Psoas muscle (tissue), 8 donors: ENCODE data around the gene MAP3K5. TPM values are rescaled to one million over a fixed set of nuclear protein-coding genes. Genes with fewer than 3 reads are reported as not detected.

Experiments
- ATAC-seq, 4 donors: fragments of 200-7000 bp; cut with Tn5 transposase; one replicate each; pipeline ENCODE4 v1.9.1; 2020; ENCODE audit warnings: moderate library complexity in 3 of 4, mild to moderate bottlenecking in 2 of 4
- DNase-seq, 2 donors: peaks; one replicate each; pipeline ENCODE4 v3.0.0-alpha.2; 2020
- H3K27ac ChIP-seq: fragments of 200-600 bp; one replicate; pipeline ENCODE4 v1.8.0; 2022
- H3K27me3 ChIP-seq, 3 donors: fragments of 200-600 bp in 1 of 3; one replicate each; pipeline versions ENCODE4 v1.6.1 to v1.8.0; 2013 to 2022; ENCODE audit warnings: low read length in 2 of 3, mild to moderate bottlenecking in 2 of 3, moderate library complexity in 1 of 3; ENCODE audit not compliant: insufficient read depth in 3 of 3
- H3K36me3 ChIP-seq, 2 donors: fragments of 200-600 bp in 1 of 2; one replicate each; pipeline versions ENCODE4 v1.6.1 to v1.8.0; 2013 to 2022; ENCODE audit warnings: low read depth in 1 of 2, mild to moderate bottlenecking in 1 of 2, moderate library complexity in 1 of 2; ENCODE audit not compliant: insufficient read depth in 1 of 2
- H3K4me1 ChIP-seq: fragments of 200-600 bp; one replicate; pipeline ENCODE4 v1.8.0; 2022
- H3K4me3 ChIP-seq: fragments of 200-600 bp; one replicate; pipeline ENCODE4 v1.8.0; 2022; ENCODE audit warnings: mild to moderate bottlenecking
- H3K9me3 ChIP-seq: fragments of 200-600 bp; one replicate; pipeline ENCODE4 v1.8.0; 2022
- CTCF ChIP-seq: fragments of 200-600 bp; IDR thresholded peaks from one replicate; pipeline ENCODE4 v1.8.0; 2022; ENCODE audit warnings: antibody characterized with exemption
- WGBS, 3 donors: extraction: QIAGEN DNeasy Blood & Tissue Kit; methylation state at CpG; one replicate each; pipeline versions ENCODE4 v1.1.6 to v1.1.7; 2013; 5-methylcytosine and 5-hydroxymethylcytosine counted together
- intact Hi-C, 2 donors: fragments of 100-400 bp; cut with DNase I; formaldehyde crosslinking; loops; one replicate each; pipeline versions ENCODE4 v1.11.0 to v1.14.2; 2022
- polyA plus RNA-seq, 3 donors: library from polyadenylated mRNA; stranded (reverse); fragments of 200-250 nt; gene quantifications; one replicate each; pipeline ENCODE4 v1.2.3, GENCODE V29; 2013
- total RNA-seq, 4 donors: library from RNA; stranded (reverse); fragmentation: NEBNext Ultra II Directional in 2 of 4; extraction: Animal tissue kit (Norgen Biotek cat#: 25700) in 2 of 4; gene quantifications; one replicate each; pipeline versions ENCODE4 v1.2.1 to v1.2.4, GENCODE V29; 2021 to 2023
- donor health status: healthy with polysubstance abuse.
- donor health status: DM: no; HTN: no; CAD: no; lungs with moderate emphysema.
- donor health status: Bipolar disorder and iron deficiency.
- donor health status: healthy.
- donor health status: DM: yes; HTN: yes; CAD: no.
- donor health status: DM: no; HTN: no; CAD: no.
- donor health status: DM: no; HTN: no; CAD: no.
- donor health status: DM: yes; HTN: yes; CAD: no.

MAP3K5 gene
- total and polyA plus RNA-seq, 7 donors: 0.91 to 8.3 (median 3.8) TPM

GRCh38 chr6:136564180-136564579 is 228.1 kb downstream of the MAP3K5 start:
- 57 to 64% (median 63%) methylated on average over 1 of the region's 1 CpG for WGBS, 3 donors

DNA sequence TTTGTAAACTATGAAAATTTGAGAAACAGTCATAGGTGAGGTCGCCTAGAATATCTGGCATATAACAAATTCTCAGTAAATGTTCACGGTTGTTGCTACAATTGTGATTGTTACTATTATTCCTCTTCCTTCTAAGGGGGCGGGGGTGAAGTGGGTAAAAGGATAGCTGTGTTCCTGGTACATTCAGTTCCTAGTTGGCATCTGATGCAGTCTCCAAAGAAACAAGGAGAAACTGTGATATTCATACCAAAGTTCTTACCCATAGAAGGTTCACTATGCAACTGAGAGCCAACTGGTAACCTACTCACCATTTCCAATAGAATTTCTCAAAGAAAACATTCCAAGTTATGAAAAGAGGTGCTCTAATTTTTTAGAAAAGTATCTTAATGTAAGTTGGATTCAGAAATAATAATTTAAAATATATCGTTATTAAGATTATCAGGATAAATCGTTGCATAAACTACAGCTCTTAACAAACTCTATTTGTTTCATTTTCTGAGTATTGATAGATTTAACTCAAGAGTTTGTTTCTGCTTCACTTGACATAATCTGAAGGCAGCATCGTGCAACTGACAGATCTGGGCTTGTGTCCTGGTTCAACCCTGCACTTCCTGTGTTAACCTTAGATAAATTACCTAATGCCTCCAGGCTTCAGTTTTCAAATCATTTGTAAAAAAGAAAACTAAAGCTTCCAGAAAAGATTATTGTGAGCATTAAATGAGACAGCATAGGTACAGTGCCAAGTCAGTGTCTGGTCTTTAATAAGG is 228.7 kb downstream of the MAP3K5 start:
- 76 to 89% (median 86%) methylated on average over 6 of the region's 6 CpGs for WGBS, 3 donors
- intact Hi-C loops: no loop called here
- Histone ChIP-seq H3K4me3 (no peak overlapping the region), H3K9me3 (no peaks in the 10 kb centered on the region), H3K4me1 (no peaks in the 10 kb centered on the region), H3K27me3 (no peaks in the 10 kb centered on the region), H3K36me3 (peaks cover 0 to 19% of the 10 kb centered on the region in 2 donors), H3K27ac (no peak overlapping the region)
- no peak for ATAC-seq
- DNase-seq: no peak
- no peak for TF ChIP-seq CTCF

More at GRCh38 chr6:136564180-136564579, 228.1 kb downstream of the MAP3K5 start:
- TF ChIP-seq CTCF: no peak
- no peaks in the 10 kb centered on the region for H3K9me3 ChIP-seq
- intact Hi-C loops: no loop called here
- H3K4me1 ChIP-seq: no peaks in the 10 kb centered on the region
- peaks cover 0 to 15% of the 10 kb centered on the region in 2 donors for H3K36me3 ChIP-seq
- no peak overlapping the region for H3K27ac ChIP-seq
- ATAC-seq: no peak
- no peak for DNase-seq
- no peaks in the 10 kb centered on the region for H3K27me3 ChIP-seq
- no peak overlapping the region for H3K4me3 ChIP-seq

DNA sequence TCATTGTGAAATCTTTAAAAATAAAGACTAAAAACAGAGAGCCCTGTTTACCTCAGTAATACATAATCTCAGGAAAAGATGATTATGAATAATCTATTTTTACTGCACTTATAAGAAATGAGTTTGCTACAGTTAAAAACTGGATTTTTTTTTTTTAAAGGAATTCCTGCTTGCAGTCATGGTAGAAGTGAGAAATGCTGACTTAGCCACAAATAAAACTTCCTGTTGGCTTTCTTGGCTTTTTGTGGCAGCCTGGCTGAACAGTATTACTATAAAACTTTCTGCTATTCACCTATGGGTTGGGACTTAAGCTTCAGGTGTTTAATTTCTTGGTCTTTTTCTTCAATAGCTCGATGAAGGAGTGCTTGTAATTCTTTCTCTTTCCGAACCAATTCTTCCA is 230.1 kb downstream of the MAP3K5 start:
- no peak for DNase-seq
- H3K9me3 ChIP-seq: no peaks in the 10 kb centered on the region
- H3K4me3 ChIP-seq: no peak overlapping the region
- no peak for TF ChIP-seq CTCF
- intact Hi-C loops: no loop called here
- no peaks in the 10 kb centered on the region for H3K27me3 ChIP-seq
- H3K36me3 ChIP-seq: peaks cover 0 to 18% of the 10 kb centered on the region in 2 donors
- H3K4me1 ChIP-seq: no peaks in the 10 kb centered on the region
- ATAC-seq: no peak
- WGBS, 3 donors: 76 to 81% (median 80%) methylated on average over 2 of the region's 2 CpGs
- no peak overlapping the region for H3K27ac ChIP-seq

GRCh38 chr6:136553166-136553787 is 239.0 kb downstream of the MAP3K5 start:
- TF ChIP-seq CTCF: no peak
- intact Hi-C loops: no loop called here
- no peak for DNase-seq
- Histone ChIP-seq H3K9me3 (no peaks in the 10 kb centered on the region), H3K27me3 (peaks cover 5 to 62% (median 8%) of the 10 kb centered on the region in 3 donors), H3K4me3 (no peak overlapping the region), H3K27ac (no peak overlapping the region), H3K36me3 (peaks cover 0 to 4% of the 10 kb centered on the region in 2 donors), H3K4me1 (peaks cover 10% of the 10 kb centered on the region)
- ATAC-seq: no peak
- WGBS, 3 donors: 75 to 77% (median 76%) methylated on average over 5 of the region's 5 CpGs
